IMR-90 (cell line): ENCODE results near the gene SLC4A1. TPM values are rescaled to one million over a fixed set of nuclear protein-coding genes. Genes with fewer than 3 reads are reported as not detected.

Source experiments
- ATAC-seq: fragments of 200-7000 bp; cut with Tn5 transposase; 2 replicates; pipeline ENCODE4 v1.9.1; 2020; ENCODE audit warnings: low read depth, mild to moderate bottlenecking, moderate library complexity
- BruUV-seq: library from RNA; stranded (reverse); fragments of 400-500 nt; replicated peaks from 2 replicates; lab custom pipeline; 2021; lab: Mats Ljungman, UMichigan
- CTCF ChIA-PET: fragments of 300-600 bp; formaldehyde crosslinking; extraction: SDS; loops from one replicate; lab custom pipeline; 2021; ENCODE audit warnings: antibody characterized with exemption; lab: Yijun Ruan, JAX
- POLR2A ChIA-PET: fragments of 300-600 bp; sonication (Branson Sonifier 250); formaldehyde crosslinking; loops from one replicate; lab custom pipeline; 2022; ENCODE audit warnings: antibody characterized with exemption; ENCODE audit not compliant: unreplicated experiment; lab: Charles Lee
- DNase-seq: peaks from one replicate; pipeline ENCODE4 v3.0.0; 2013
- H2AFZ ChIP-seq: replicated peaks from 2 replicates; pipeline ENCODE3; 2013; ENCODE audit warnings: low read length, mild to moderate bottlenecking; ENCODE audit not compliant: poor library complexity
- H2AK5ac ChIP-seq: 2 replicates; pipeline ENCODE4 v1.6.1; 2013; ENCODE audit warnings: low read depth, low read length, inconsistent platforms
- H2AK9ac ChIP-seq: replicated peaks from 2 replicates; pipeline ENCODE3; 2013; ENCODE audit warnings: mild to moderate bottlenecking, low read depth, low read length, moderate library complexity; ENCODE audit not compliant: poor library complexity
- H2BK120ac ChIP-seq: 2 replicates; pipeline ENCODE4 v1.6.1; 2013; ENCODE audit warnings: low read depth, low read length, inconsistent platforms
- H2BK15ac ChIP-seq: 3 replicates; pipeline ENCODE4 v1.6.1; 2013; ENCODE audit warnings: low read depth, low read length, inconsistent platforms
- H2BK20ac ChIP-seq: 2 replicates; pipeline ENCODE4 v1.6.1; 2013; ENCODE audit warnings: low read depth, mild to moderate bottlenecking, inconsistent platforms, low read length, moderate library complexity
- H2BK5ac ChIP-seq: 2 replicates; pipeline ENCODE4 v1.6.1; 2013; ENCODE audit warnings: mild to moderate bottlenecking, low read depth, low read length, inconsistent platforms; ENCODE audit not compliant: poor library complexity, severe bottlenecking
- H3K14ac ChIP-seq: replicated peaks from 2 replicates; pipeline ENCODE4 v1.6.1; 2013; ENCODE audit warnings: low read depth, low read length, inconsistent platforms
- H3K18ac ChIP-seq: 2 replicates; pipeline ENCODE4 v1.6.1; 2013; ENCODE audit warnings: low read depth, low read length, control low read depth
- H3K23ac ChIP-seq: 2 replicates; pipeline ENCODE4 v1.6.1; 2013; ENCODE audit warnings: low read depth, low read length, inconsistent platforms
- H3K27ac ChIP-seq: 2 replicates; pipeline ENCODE4 v1.5.1; 2013; ENCODE audit warnings: mild to moderate bottlenecking, control low read depth, low read length; ENCODE audit not compliant: insufficient read depth
- H3K27me3 ChIP-seq: 2 replicates; pipeline ENCODE4 v1.6.1; 2013; ENCODE audit warnings: low read length; ENCODE audit not compliant: control insufficient read depth, insufficient read depth
- H3K36me3 ChIP-seq: 2 replicates; pipeline ENCODE4 v1.6.1; 2013; ENCODE audit warnings: low read length, mixed read lengths; ENCODE audit not compliant: control insufficient read depth, insufficient read depth
- H3K4ac ChIP-seq: 2 replicates; pipeline ENCODE4 v1.6.1; 2013; ENCODE audit warnings: low read depth, low read length, inconsistent platforms
- H3K4me1 ChIP-seq: 2 replicates; pipeline ENCODE4 v1.6.1; 2013; ENCODE audit warnings: low read length, mixed read lengths; ENCODE audit not compliant: control insufficient read depth, insufficient read depth
- H3K4me2 ChIP-seq: 2 replicates; pipeline ENCODE4 v1.6.1; 2013; ENCODE audit warnings: low read depth, mild to moderate bottlenecking, control low read depth, low read length, moderate library complexity
- H3K4me3 ChIP-seq: 2 replicates; pipeline ENCODE4 v1.5.1; 2013; ENCODE audit warnings: low read depth, mild to moderate bottlenecking, control low read depth, low read length, moderate library complexity; ENCODE audit not compliant: insufficient read depth
- H3K56ac ChIP-seq: 2 replicates; pipeline ENCODE4 v1.6.1; 2013; ENCODE audit warnings: low read length, inconsistent platforms; ENCODE audit not compliant: insufficient read depth; ENCODE audit errors: extremely low read depth
- H3K79me1 ChIP-seq, 2 experiments: 2 replicates each; pipeline ENCODE4 v1.6.1; 2013; ENCODE audit warnings: low read length in 2 of 2, inconsistent platforms in 1 of 2, low read depth in 1 of 2
- H3K9ac ChIP-seq: 2 replicates; pipeline ENCODE4 v1.6.1; 2013; ENCODE audit warnings: low read depth, low read length, control low read depth
- H3K9me1 ChIP-seq: 2 replicates; pipeline ENCODE4 v1.6.1; 2013; ENCODE audit warnings: low read length, inconsistent platforms; ENCODE audit not compliant: insufficient read depth
- H3K9me3 ChIP-seq: 2 replicates; pipeline ENCODE4 v1.6.1; 2013; ENCODE audit warnings: low read length; ENCODE audit not compliant: control insufficient read depth, insufficient read depth
- H4K20me1 ChIP-seq: 2 replicates; pipeline ENCODE4 v1.6.1; 2013; ENCODE audit warnings: low read length, inconsistent platforms; ENCODE audit not compliant: insufficient read depth
- H4K5ac ChIP-seq: 2 replicates; pipeline ENCODE4 v1.6.1; 2013; ENCODE audit warnings: mild to moderate bottlenecking, low read depth, low read length, control low read depth
- H4K8ac ChIP-seq, 2 experiments: 2 replicates each; pipeline ENCODE4 v1.6.1; 2013; ENCODE audit warnings: low read depth in 2 of 2, low read length in 2 of 2, control low read depth in 1 of 2, inconsistent platforms in 1 of 2
- H4K91ac ChIP-seq: 2 replicates; pipeline ENCODE4 v1.6.1; 2013; ENCODE audit warnings: low read depth, low read length, inconsistent platforms; ENCODE audit not compliant: insufficient read depth
- BHLHE40 ChIP-seq: fragments of 150-350 bp; IDR thresholded peaks from 2 replicates; pipeline ENCODE4 v1.6.1; 2016; ENCODE audit warnings: mild to moderate bottlenecking, low read depth, low read length
- CEBPB ChIP-seq: IDR thresholded peaks from 2 replicates; pipeline ENCODE4 v1.6.1; 2012; ENCODE audit warnings: low read depth, low read length, improper control_type of control experiment
- CHD1 ChIP-seq: IDR thresholded peaks from 2 replicates; pipeline ENCODE4 v1.6.1; 2012; ENCODE audit warnings: low read depth, low read length, improper control_type of control experiment
- CTCF ChIP-seq: conservative IDR thresholded peaks from 2 replicates; pipeline ENCODE4 v1.5.1; 2012; ENCODE audit warnings: mild to moderate bottlenecking, low read depth, low read length, improper control_type of control experiment
- ELK1 ChIP-seq: fragments of 150-350 bp; IDR thresholded peaks from 2 replicates; pipeline ENCODE4 v1.6.1; 2016; ENCODE audit warnings: low read depth, mild to moderate bottlenecking, low read length, moderate library complexity, borderline replicate concordance
- FOS ChIP-seq: fragments of 150-350 bp; IDR thresholded peaks from 2 replicates; pipeline ENCODE4 v1.6.1; 2016; ENCODE audit warnings: low read depth, low read length
- MAFK ChIP-seq: IDR thresholded peaks from 2 replicates; pipeline ENCODE4 v1.6.1; 2012; ENCODE audit warnings: low read depth, low read length, improper control_type of control experiment
- MAZ ChIP-seq: IDR thresholded peaks from 2 replicates; pipeline ENCODE4 v1.6.1; 2012; ENCODE audit warnings: low read depth, mild to moderate bottlenecking, low read length, improper control_type of control experiment, moderate library complexity, borderline replicate concordance
- MXI1 ChIP-seq: IDR thresholded peaks from 2 replicates; pipeline ENCODE4 v1.6.1; 2012; ENCODE audit warnings: low read depth, mild to moderate bottlenecking, low read length, moderate library complexity, borderline replicate concordance
- NFE2L2 ChIP-seq: fragments of 150-350 bp; IDR thresholded peaks from 2 replicates; pipeline ENCODE4 v1.6.1; 2016; ENCODE audit warnings: low read depth, mild to moderate bottlenecking, low read length
- POLR2A ChIP-seq: IDR thresholded peaks from 2 replicates; pipeline ENCODE4 v1.6.1; 2012; ENCODE audit warnings: mild to moderate bottlenecking, low read depth, low read length
- RAD21 ChIP-seq: IDR thresholded peaks from 2 replicates; pipeline ENCODE4 v1.6.1; 2012; ENCODE audit warnings: low read length, improper control_type of control experiment
- RCOR1 ChIP-seq: IDR thresholded peaks from 2 replicates; pipeline ENCODE4 v1.6.1; 2012; ENCODE audit warnings: mild to moderate bottlenecking, low read length, improper control_type of control experiment; ENCODE audit not compliant: insufficient replicate concordance
- RFX5 ChIP-seq: IDR thresholded peaks from 2 replicates; pipeline ENCODE4 v1.8.0; 2012; ENCODE audit warnings: low read depth, mild to moderate bottlenecking, low read length, moderate library complexity
- SMC3 ChIP-seq: fragments of 150-350 bp; IDR thresholded peaks from 2 replicates; pipeline ENCODE4 v1.6.1; 2016; ENCODE audit warnings: low read depth, mild to moderate bottlenecking, antibody characterized with exemption, low read length, moderate library complexity
- USF2 ChIP-seq: fragments of 150-350 bp; IDR thresholded peaks from 2 replicates; pipeline ENCODE4 v1.6.1; 2017; ENCODE audit warnings: mild to moderate bottlenecking, antibody characterized with exemption, low read length, low read depth
- WGBS, 2 experiments: methylation state at CpG; one replicate each; pipeline versions ENCODE4 v1.1.5 to v1.1.7; 2013; ENCODE audit warnings: missing lambda C conversion rate in 2 of 2; ENCODE audit not compliant: insufficient read length in 1 of 2; ENCODE audit errors: extremely low coverage in 2 of 2; 5-methylcytosine and 5-hydroxymethylcytosine counted together
- dilution Hi-C: fragments of 300-500 bp; cut with HindIII; formaldehyde crosslinking; loops from one replicate; pipeline ENCODE4 v1.14.3; 2018; ENCODE audit warnings: low sequenced_read_pairs; ENCODE audit not compliant: unreplicated experiment
- in situ Hi-C: fragments of 300-500 bp; cut with MboI; formaldehyde crosslinking; loops from 3 replicates; pipeline ENCODE4 v1.14.3; 2019; ENCODE audit warnings: low sequenced_read_pairs, inconsistent platforms, mixed read lengths
- intact Hi-C: fragments of 100-400 bp; cut with micrococcal nuclease; formaldehyde crosslinking; loops from 2 replicates; pipeline ENCODE4 v1.10.0; 2022
- polyA plus RNA-seq, 3 experiments: library from polyadenylated mRNA; depleted of rRNA; stranded (reverse); fragments of >200 nt; gene quantifications; 2 replicates each; pipeline ENCODE4 v1.2.3, GENCODE V29; 2012; ENCODE audit warnings: low replicate concordance in 1 of 3
- total RNA-seq: library from RNA; depleted of rRNA; stranded (reverse); fragments of >200 nt; gene quantifications from 2 replicates; pipeline ENCODE4 v1.2.3, GENCODE V29; 2012

The SLC4A1 gene
- total and polyA plus RNA-seq, 2 of the 4 experiments (the other 2 are of a cell fraction): not detected

GRCh38 chr17:44229090-44229489, 38.8 kb downstream of the SLC4A1 start:
- intact Hi-C loops: no loop called here
- no peak overlapping the region for H2BK15ac ChIP-seq
- ChIA-PET POLR2A (interaction anchor here (1.0 kb wide), 1 partner anchor 8 kb away, joined by 8 read pairs; no protein-coding TSS in a partner anchor), CTCF (no interaction called here)
- no peak overlapping the region for H2AK5ac ChIP-seq
- H3K4ac ChIP-seq: no peak overlapping the region
- H4K8ac ChIP-seq: no peak overlapping the region
- H4K5ac ChIP-seq: no peak overlapping the region
- no peaks in the 10 kb centered on the region for H3K9me1 ChIP-seq
- no peak overlapping the region for H2BK5ac ChIP-seq
- ATAC-seq: no peak
- no peak for TF ChIP-seq POLR2A
- TF ChIP-seq NFE2L2: no peak
- no peak for TF ChIP-seq CHD1
- no peak for TF ChIP-seq FOS
- no peak for TF ChIP-seq ELK1
- no peak for TF ChIP-seq BHLHE40
- TF ChIP-seq MAFK: no peak
- no peak for TF ChIP-seq CTCF
- no peak for TF ChIP-seq USF2
- TF ChIP-seq MXI1: no peak
- TF ChIP-seq SMC3: no peak
- no peak for TF ChIP-seq CEBPB
- TF ChIP-seq MAZ: no peak
- no peak for TF ChIP-seq RFX5
- TF ChIP-seq RAD21: no peak
- TF ChIP-seq RCOR1: no peak
- no peak overlapping the region for H3K27ac ChIP-seq
- H2AK9ac ChIP-seq: peak overlapping the region; percentile 42
- no peak overlapping the region for H3K9ac ChIP-seq
- H3K9me3 ChIP-seq: no peaks in the 10 kb centered on the region
- no peak overlapping the region for H2BK20ac ChIP-seq
- no peak overlapping the region for H2AFZ ChIP-seq
- H3K23ac ChIP-seq: no peak overlapping the region
- no peak overlapping the region for H2BK120ac ChIP-seq
- H4K91ac ChIP-seq: no peak overlapping the region
- no TSS peak for BruUV-seq
- H3K18ac ChIP-seq: no peak overlapping the region
- H4K20me1 ChIP-seq: no peaks in the 10 kb centered on the region
- in situ Hi-C loops: no loop called here
- dilution Hi-C loops: no loop called here
- no peak overlapping the region for H3K4me3 ChIP-seq
- peaks cover 18% of the 10 kb centered on the region; the same call in 1 of the 2 replicates for H3K27me3 ChIP-seq
- no peak overlapping the region for H3K4me2 ChIP-seq
- no peak for DNase-seq
- H3K14ac ChIP-seq: no peak overlapping the region
- no peaks in the 10 kb centered on the region for H3K36me3 ChIP-seq
- H3K4me1 ChIP-seq: no peaks in the 10 kb centered on the region
- H3K56ac ChIP-seq: no peak overlapping the region
- H3K79me1 ChIP-seq: no peaks in the 10 kb centered on the region
- 76% methylated on average over 5 of the region's 6 CpGs; no CpG with 5 or more reads in 1 of the 2 experiments for WGBS, 2 experiments
